Measurements from ENCODE around the gene XPO6. TPM values are rescaled to one million over a fixed set of nuclear protein-coding genes. Genes with fewer than 3 reads are reported as not detected.

XPO6 gene
- total RNA-seq, 1 experiment from 2014 or later = 162 TPM

GRCh38 chr16:28126684-28127620 is 84.8 kb downstream of the XPO6 start:
- peaks cover 7% of the 10 kb centered on the region; the same call in 1 of the 2 replicates for H4K20me1 ChIP-seq (ENCODE audit: insufficient read depth)
- no TSS peak for BruUV-seq (replicated peaks)
- no peak for DNase-seq (ENCODE audit: low read depth, low spot score)
- ChIA-PET CTCF (no interaction called here), RAD21 (ENCODE audit: low non-redundant PET in 1 of 2, low total read pairs in 2 of 2, uncharacterized antibody in 2 of 2, unreplicated experiment in 2 of 2) (no interaction called here), POLR2A (no interaction called here)
- no peak overlapping the region for H3K27ac ChIP-seq (ENCODE audit: low read depth, low read length)
- ATAC-seq = no peak; the same call in 1 of the 2 replicates
- peaks cover 60% of the 10 kb centered on the region for H3K79me2 ChIP-seq (ENCODE audit: insufficient read depth, low read length)
- H2AFZ ChIP-seq (ENCODE audit: low read depth, low read length, poor library complexity, severe bottlenecking) = no peak overlapping the region
- H3K4me2 ChIP-seq (ENCODE audit: low read length) = no peak overlapping the region
- H3K4me3 ChIP-seq (replicated peaks in 1 of 2; ENCODE audit: low read depth in 1 of 2, low read length in 2 of 2) = no peak overlapping the region
- TF ChIP-seq, protein P1, sequence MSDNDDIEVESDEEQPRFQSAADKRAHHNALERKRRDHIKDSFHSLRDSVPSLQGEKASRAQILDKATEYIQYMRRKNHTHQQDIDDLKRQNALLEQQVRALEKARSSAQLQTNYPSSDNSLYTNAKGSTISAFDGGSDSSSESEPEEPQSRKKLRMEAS (IDR thresholded peaks at IDR 0.05) = no peak
- TF ChIP-seq EGR1 (IDR thresholded peaks at IDR 0.05; ENCODE audit: low read depth) (no peak), CEBPB (IDR thresholded peaks at IDR 0.05; ENCODE audit: low read depth) (no peak), CTCF (IDR thresholded peaks at IDR 0.05 in 2 of 3, conservative IDR thresholded peaks at IDR 0.05 in 1 of 3; ENCODE audit: borderline replicate concordance in 1 of 3, insufficient read depth in 1 of 3, low read depth in 2 of 3, low read length in 2 of 3) (no peak), ZNF274 (IDR thresholded peaks at IDR 0.05; ENCODE audit: low read depth, low read length) (no peak), EZH2 (IDR thresholded peaks at IDR 0.05) (no peak), YY1 (IDR thresholded peaks at IDR 0.05; ENCODE audit: extremely low read depth, insufficient replicate concordance, low read depth, low read length) (no peak), ELF1 (IDR thresholded peaks at IDR 0.05; ENCODE audit: borderline replicate concordance, low read depth) (no peak), EZH2phosphoT487 (IDR thresholded peaks at IDR 0.05; ENCODE audit: borderline replicate concordance) (no peak), RAD21 (IDR thresholded peaks at IDR 0.05; ENCODE audit: low read depth) (no peak), FOSL1 (IDR thresholded peaks at IDR 0.05; ENCODE audit: low read depth) (no peak)
- TF ChIP-seq, protein P2, sequence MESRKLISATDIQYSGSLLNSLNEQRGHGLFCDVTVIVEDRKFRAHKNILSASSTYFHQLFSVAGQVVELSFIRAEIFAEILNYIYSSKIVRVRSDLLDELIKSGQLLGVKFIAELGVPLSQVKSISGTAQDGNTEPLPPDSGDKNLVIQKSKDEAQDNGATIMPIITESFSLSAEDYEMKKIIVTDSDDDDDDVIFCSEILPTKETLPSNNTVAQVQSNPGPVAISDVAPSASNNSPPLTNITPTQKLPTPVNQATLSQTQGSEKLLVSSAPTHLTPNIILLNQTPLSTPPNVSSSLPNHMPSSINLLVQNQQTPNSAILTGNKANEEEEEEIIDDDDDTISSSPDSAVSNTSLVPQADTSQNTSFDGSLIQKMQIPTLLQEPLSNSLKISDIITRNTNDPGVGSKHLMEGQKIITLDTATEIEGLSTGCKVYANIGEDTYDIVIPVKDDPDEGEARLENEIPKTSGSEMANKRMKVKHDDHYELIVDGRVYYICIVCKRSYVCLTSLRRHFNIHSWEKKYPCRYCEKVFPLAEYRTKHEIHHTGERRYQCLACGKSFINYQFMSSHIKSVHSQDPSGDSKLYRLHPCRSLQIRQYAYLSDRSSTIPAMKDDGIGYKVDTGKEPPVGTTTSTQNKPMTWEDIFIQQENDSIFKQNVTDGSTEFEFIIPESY (IDR thresholded peaks at IDR 0.05; ENCODE audit: extremely low read depth, insufficient replicate concordance, low read length) = no peak
- TF ChIP-seq, protein P3, sequence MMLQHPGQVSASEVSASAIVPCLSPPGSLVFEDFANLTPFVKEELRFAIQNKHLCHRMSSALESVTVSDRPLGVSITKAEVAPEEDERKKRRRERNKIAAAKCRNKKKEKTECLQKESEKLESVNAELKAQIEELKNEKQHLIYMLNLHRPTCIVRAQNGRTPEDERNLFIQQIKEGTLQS (IDR thresholded peaks at IDR 0.05) = no peak
- H3K9me3 ChIP-seq (ENCODE audit: control insufficient read depth in 1 of 2, insufficient read depth in 1 of 2, low read depth in 1 of 2, low read length in 2 of 2) = no peaks in the 10 kb centered on the region
- intact Hi-C loops (cut with micrococcal nuclease) = no loop called here
- H3K27me3 ChIP-seq (ENCODE audit: insufficient read depth, low read length) = no peaks in the 10 kb centered on the region
- H3K9ac ChIP-seq (ENCODE audit: low read length) = no peak overlapping the region
- no peaks in the 10 kb centered on the region for H3K4me1 ChIP-seq (ENCODE audit: control insufficient read depth in 1 of 2, insufficient read depth in 2 of 2, low read length in 2 of 2)
- peaks cover 65 to 89% of the 10 kb centered on the region in 2 experiments for H3K36me3 ChIP-seq (ENCODE audit: control insufficient read depth in 1 of 2, insufficient read depth in 2 of 2, low read length in 2 of 2)
- no peaks in the 10 kb centered on the region for H3K9me2 ChIP-seq (ENCODE audit: insufficient read depth)

Data from HCT116 (cell line).